Parathyroid adenoma (tissue), 2 donors: ENCODE data around the gene IL19.

ENCODE experiments used
- H2AFZ ChIP-seq: fragments of 300-600 bp; sonication (generic); one replicate; pipeline ENCODE4 v1.7.0; 2017; ENCODE audit warnings: antibody characterized with exemption, mild to moderate bottlenecking
- H3K27ac ChIP-seq: fragments of 300-600 bp; sonication (generic); one replicate; pipeline ENCODE4 v1.7.0; 2017
- H3K27me3 ChIP-seq: fragments of 300-600 bp; sonication (generic); one replicate; pipeline ENCODE4 v1.7.0; 2017; ENCODE audit warnings: low read length; ENCODE audit not compliant: control insufficient read depth, insufficient read depth
- H3K36me3 ChIP-seq: fragments of 300-600 bp; sonication (generic); one replicate; pipeline ENCODE4 v1.7.0; 2017; ENCODE audit warnings: low read length; ENCODE audit not compliant: control insufficient read depth, insufficient read depth
- H3K4me1 ChIP-seq: fragments of 300-600 bp; sonication (generic); one replicate; pipeline ENCODE4 v1.7.0; 2017; ENCODE audit warnings: control low read depth
- H3K4me2 ChIP-seq: fragments of 300-600 bp; sonication (generic); one replicate; pipeline ENCODE4 v1.7.0; 2017; ENCODE audit warnings: low read length
- H3K4me3 ChIP-seq: fragments of 300-600 bp; sonication (generic); one replicate; pipeline ENCODE4 v1.7.0; 2017; ENCODE audit warnings: low read depth, low read length
- H3K79me2 ChIP-seq: fragments of 300-600 bp; sonication (generic); one replicate; pipeline ENCODE4 v1.7.0; 2017; ENCODE audit warnings: control low read depth
- H3K9ac ChIP-seq: fragments of 300-600 bp; sonication (generic); one replicate; pipeline ENCODE4 v1.7.0; 2017; ENCODE audit warnings: mild to moderate bottlenecking
- H3K9me3 ChIP-seq: fragments of 300-600 bp; sonication (generic); one replicate; pipeline ENCODE4 v1.7.0; 2017; ENCODE audit warnings: low read length; ENCODE audit not compliant: control insufficient read depth
- CTCF ChIP-seq: fragments of 300-600 bp; sonication (generic); IDR thresholded peaks from one replicate; pipeline ENCODE4 v1.7.0; 2017; ENCODE audit warnings: antibody characterized with exemption, mild to moderate bottlenecking
- donor health status: primary hyperparathyroidism.

The IL19 gene

GRCh38 chr1:206839006-206839560 lies 68.5 kb downstream of the IL19 start:
- Histone ChIP-seq H3K79me2 (no peaks in the 10 kb centered on the region), H3K4me3 (no peak overlapping the region), H3K36me3 (no peaks in the 10 kb centered on the region), H3K27me3 (no peaks in the 10 kb centered on the region), H3K27ac (no peak overlapping the region), H3K4me2 (no peak overlapping the region), H3K9ac (no peak overlapping the region), H3K9me3 (no peaks in the 10 kb centered on the region), H3K4me1 (no peaks in the 10 kb centered on the region), H2AFZ (no peak overlapping the region)
- no peak for TF ChIP-seq CTCF

GRCh38 chr1:206839857-206840256 lies 69.3 kb downstream of the IL19 start:
- Histone ChIP-seq H3K9ac (no peak overlapping the region), H3K4me2 (no peak overlapping the region), H3K27ac (no peak overlapping the region), H2AFZ (no peak overlapping the region), H3K4me3 (no peak overlapping the region), H3K9me3 (no peaks in the 10 kb centered on the region), H3K36me3 (no peaks in the 10 kb centered on the region), H3K79me2 (no peaks in the 10 kb centered on the region), H3K4me1 (no peaks in the 10 kb centered on the region), H3K27me3 (no peaks in the 10 kb centered on the region)
- no peak for TF ChIP-seq CTCF

DNA sequence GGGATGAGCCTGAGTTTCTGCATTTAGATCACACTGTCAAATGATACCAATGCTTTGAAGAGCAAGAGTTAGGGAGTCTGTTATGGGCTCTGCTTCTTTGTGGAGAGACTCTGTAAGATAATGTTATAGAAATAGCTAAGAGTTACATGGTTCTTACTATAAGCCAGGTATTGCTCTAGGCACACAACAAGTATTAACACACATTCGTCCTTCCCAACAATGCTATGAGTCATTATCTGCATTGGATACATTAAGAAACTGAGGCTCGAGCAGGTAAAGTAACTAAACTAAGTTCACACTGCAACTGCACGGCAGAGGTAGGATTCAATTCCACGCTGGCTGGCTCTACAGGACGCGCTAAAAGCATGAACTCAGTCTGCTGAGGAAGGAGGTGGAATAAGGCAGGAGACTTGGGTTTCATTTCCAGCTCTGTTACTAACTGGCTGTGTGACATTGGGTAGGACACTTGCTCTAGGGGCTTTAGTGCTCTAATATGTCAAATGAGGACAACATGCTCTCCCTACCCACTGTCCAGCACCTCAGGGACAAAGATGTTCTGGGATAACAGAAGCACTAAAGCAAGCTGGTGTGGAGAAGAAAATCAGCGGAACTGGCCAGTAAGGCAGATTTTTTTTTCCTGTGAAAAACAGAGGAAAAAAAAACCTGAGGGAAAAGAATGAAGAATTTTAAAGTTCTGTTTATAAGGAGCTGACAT lies 71.2 kb downstream of the IL19 start:
- no peaks in the 10 kb centered on the region for H3K4me1 ChIP-seq
- no peak overlapping the region for H3K9ac ChIP-seq
- no peaks in the 10 kb centered on the region for H3K36me3 ChIP-seq
- H3K4me2 ChIP-seq, result no peak overlapping the region
- no peaks in the 10 kb centered on the region for H3K9me3 ChIP-seq
- TF ChIP-seq CTCF, result no peak
- no peak overlapping the region for H3K4me3 ChIP-seq
- H2AFZ ChIP-seq, result no peak overlapping the region
- no peaks in the 10 kb centered on the region for H3K79me2 ChIP-seq
- H3K27me3 ChIP-seq, result no peaks in the 10 kb centered on the region
- H3K27ac ChIP-seq, result no peak overlapping the region

DNA sequence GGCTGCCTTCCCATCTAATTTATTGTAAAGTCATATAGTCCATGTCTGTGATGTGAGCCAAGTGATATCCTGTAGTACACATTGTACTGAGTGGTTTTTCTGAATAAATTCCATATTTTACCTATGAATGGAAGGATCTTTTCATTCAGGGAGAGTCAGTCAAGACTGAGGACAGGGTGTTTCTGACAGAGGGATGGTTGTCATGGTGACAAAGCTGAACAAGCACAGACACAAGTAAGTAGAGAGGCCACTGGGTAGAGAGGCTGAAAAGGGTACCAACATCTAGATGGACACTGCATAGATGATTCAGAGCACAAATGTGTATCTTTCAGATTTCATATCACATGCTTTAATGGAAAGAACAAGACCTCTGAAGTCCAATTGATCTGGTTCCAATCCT lies 72.3 kb downstream of the IL19 start:
- Histone ChIP-seq H3K9me3 (no peaks in the 10 kb centered on the region), H3K36me3 (no peaks in the 10 kb centered on the region), H3K27ac (no peak overlapping the region), H2AFZ (no peak overlapping the region), H3K79me2 (no peaks in the 10 kb centered on the region), H3K4me3 (no peak overlapping the region), H3K27me3 (no peaks in the 10 kb centered on the region), H3K9ac (no peak overlapping the region), H3K4me2 (no peak overlapping the region), H3K4me1 (no peaks in the 10 kb centered on the region)
- TF ChIP-seq CTCF, result no peak

DNA sequence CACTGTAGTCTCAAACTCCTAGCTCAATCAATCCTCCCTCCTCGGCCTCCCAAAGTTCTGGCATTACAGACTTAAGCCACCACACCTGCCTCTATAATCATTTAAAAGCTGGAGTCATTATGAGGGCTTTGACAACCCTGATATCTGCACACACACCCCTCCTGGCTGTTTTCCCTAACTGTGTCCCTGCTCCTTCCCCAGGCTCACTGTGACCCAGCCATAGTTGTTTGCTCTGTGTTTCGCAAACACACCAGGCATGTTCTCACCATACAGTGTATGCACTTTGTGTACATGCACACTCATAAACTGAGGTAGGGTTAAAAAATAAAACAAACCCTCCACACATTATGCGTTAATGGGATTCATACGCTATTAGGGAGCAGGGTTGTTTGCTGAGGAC lies 73.1 kb downstream of the IL19 start:
- TF ChIP-seq CTCF, result no peak
- H3K27ac ChIP-seq, result no peak overlapping the region
- H3K36me3 ChIP-seq, result no peaks in the 10 kb centered on the region

More for the DNA sequence above, 73.1 kb downstream of the IL19 start:
- H3K79me2 ChIP-seq, result no peaks in the 10 kb centered on the region
- H3K4me1 ChIP-seq, result no peaks in the 10 kb centered on the region
- H3K9me3 ChIP-seq, result no peaks in the 10 kb centered on the region
- H3K4me3 ChIP-seq, result no peak overlapping the region
- H3K27me3 ChIP-seq, result no peaks in the 10 kb centered on the region
- no peak overlapping the region for H3K4me2 ChIP-seq
- H2AFZ ChIP-seq, result no peak overlapping the region
- H3K9ac ChIP-seq, result no peak overlapping the region
